CD14-positive monocyte (primary cell): ENCODE data around the gene ARL5C. TPM values are rescaled to one million over a fixed set of nuclear protein-coding genes. Genes with fewer than 3 reads are reported as not detected.

Source experiments
- DNase-seq, 3 donors: peaks; one replicate each; pipeline ENCODE4 v3.0.0-alpha.2; 2011 to 2022
- H2AFZ ChIP-seq: 2 replicates; pipeline ENCODE4 v1.6.0; 2012; ENCODE audit warnings: mild to moderate bottlenecking, low read depth, low read length, inconsistent platforms; ENCODE audit not compliant: insufficient read depth, poor library complexity, severe bottlenecking
- H3K27ac ChIP-seq, 2 donors: 1 replicate in 1 of 2; 2 replicates in 1 of 2; pipeline ENCODE4 v1.5.1; 2012 to 2013; ENCODE audit warnings: low read length in 2 of 2, control low read depth in 1 of 2, inconsistent platforms in 1 of 2, low read depth in 1 of 2, mild to moderate bottlenecking in 1 of 2
- H3K27me3 ChIP-seq, 2 donors: one replicate each; pipeline versions ENCODE4 v1.6.0 to v1.6.1; 2011 to 2013; ENCODE audit warnings: low read length in 2 of 2; ENCODE audit not compliant: control insufficient read depth in 2 of 2, insufficient read depth in 2 of 2
- H3K36me3 ChIP-seq, 2 donors: replicated peaks in 1 of 2; 1 replicate in 1 of 2; 2 replicates in 1 of 2; pipeline versions ENCODE4 v1.5.1 to v1.6.1; 2012 to 2013; ENCODE audit warnings: low read length in 2 of 2, control low read depth in 1 of 2, inconsistent platforms in 1 of 2, mild to moderate bottlenecking in 1 of 2; ENCODE audit not compliant: insufficient read depth in 2 of 2, control insufficient read depth in 1 of 2
- H3K4me1 ChIP-seq, 2 donors: 1 replicate in 1 of 2; 2 replicates in 1 of 2; pipeline versions ENCODE4 v1.5.1 to v1.6.1; 2012 to 2013; ENCODE audit warnings: low read length in 2 of 2, control low read depth in 1 of 2, inconsistent platforms in 1 of 2, mild to moderate bottlenecking in 1 of 2, moderate library complexity in 1 of 2; ENCODE audit not compliant: insufficient read depth in 2 of 2, control insufficient read depth in 1 of 2
- H3K4me2 ChIP-seq: replicated peaks from 2 replicates; pipeline ENCODE3; 2012; ENCODE audit warnings: low read length, moderate library complexity, mild to moderate bottlenecking; ENCODE audit not compliant: poor library complexity, severe bottlenecking; ENCODE audit errors: extremely low read depth
- H3K4me3 ChIP-seq, 3 experiments: fragments of 200-600 bp in 1 of 3; sonication (generic) in 1 of 3; replicated peaks in 1 of 3; 1 replicate in 2 of 3; 2 replicates in 1 of 3; pipeline ENCODE4 v1.5.1; 2011 to 2013; ENCODE audit warnings: low read length in 3 of 3, mild to moderate bottlenecking in 3 of 3, control low read depth in 2 of 3, low read depth in 2 of 3, inconsistent platforms in 1 of 3, moderate library complexity in 1 of 3
- H3K79me2 ChIP-seq: 2 replicates; pipeline ENCODE4 v1.6.0; 2012; ENCODE audit warnings: mild to moderate bottlenecking, control low read depth, inconsistent platforms, low read length, moderate library complexity; ENCODE audit not compliant: insufficient read depth
- H3K9ac ChIP-seq: 2 replicates; pipeline ENCODE4 v1.6.0; 2017; ENCODE audit warnings: low read length, mild to moderate bottlenecking; ENCODE audit not compliant: insufficient read depth, poor library complexity, severe bottlenecking
- H3K9me3 ChIP-seq, 2 donors: replicated peaks in 1 of 2; 1 replicate in 1 of 2; 2 replicates in 1 of 2; pipeline versions ENCODE4 v1.5.1 to v1.6.1; 2012 to 2013; ENCODE audit warnings: low read length in 2 of 2, control low read depth in 1 of 2; ENCODE audit not compliant: control insufficient read depth in 1 of 2, insufficient read depth in 1 of 2
- H4K20me1 ChIP-seq: 2 replicates; pipeline ENCODE4 v1.6.0; 2012; ENCODE audit warnings: mild to moderate bottlenecking, low read length, control low read depth, moderate library complexity; ENCODE audit not compliant: insufficient read depth
- H3K27ac Mint-ChIP-seq, 7 donors: one replicate each; pipeline ENCODE4 v1.8.0; 2020; ENCODE audit warnings: mild to moderate bottlenecking in 7 of 7, mixed read lengths in 7 of 7, moderate library complexity in 6 of 7, inconsistent platforms in 2 of 7
- H3K27me3 Mint-ChIP-seq, 3 donors: one replicate each; pipeline ENCODE4 v1.8.0; 2021 to 2022; ENCODE audit warnings: low read depth in 3 of 3, mild to moderate bottlenecking in 3 of 3, mixed read lengths in 3 of 3, moderate library complexity in 3 of 3, inconsistent platforms in 1 of 3
- H3K36me3 Mint-ChIP-seq, 2 donors: one replicate each; pipeline ENCODE4 v1.8.0; 2020; ENCODE audit warnings: mixed read lengths in 2 of 2, inconsistent platforms in 1 of 2, mild to moderate bottlenecking in 1 of 2
- H3K4me1 Mint-ChIP-seq: one replicate; pipeline ENCODE4 v1.8.0; 2020; ENCODE audit warnings: mild to moderate bottlenecking, mixed read lengths
- H3K4me3 Mint-ChIP-seq, 2 donors: one replicate each; pipeline ENCODE4 v1.8.0; 2020; ENCODE audit warnings: mild to moderate bottlenecking in 2 of 2, mixed read lengths in 2 of 2, moderate library complexity in 1 of 2
- H3K9me3 Mint-ChIP-seq, 7 donors: one replicate each; pipeline ENCODE4 v1.8.0; 2020 to 2022; ENCODE audit warnings: mixed read lengths in 7 of 7, mild to moderate bottlenecking in 6 of 7, moderate library complexity in 6 of 7, inconsistent platforms in 2 of 7
- CTCF ChIP-seq: fragments of 200-600 bp; IDR thresholded peaks from one replicate; pipeline ENCODE4 v1.8.0; 2022; ENCODE audit warnings: antibody characterized with exemption, mild to moderate bottlenecking
- WGBS: methylation state at CpG from one replicate; pipeline ENCODE4 v1.1.5; 2013; ENCODE audit warnings: missing lambda C conversion rate; ENCODE audit not compliant: insufficient coverage; 5-methylcytosine and 5-hydroxymethylcytosine counted together
- intact Hi-C, 2 donors: fragments of 100-400 bp; cut with micrococcal nuclease; formaldehyde crosslinking; loops; one replicate each; pipeline versions ENCODE4 v1.15.0 to v1.15.1; 2023
- polyA plus RNA-seq, 3 donors: library from polyadenylated mRNA; depleted of rRNA in 1 of 3; unstranded in 2 of 3; stranded (reverse) in 1 of 3; fragments of 300-500 nt in 2 of 3; fragments of >200 nt in 1 of 3; fragmentation: Illumina TruSeq in 2 of 3; gene quantifications; 1 replicate in 2 of 3; 2 replicates in 1 of 3; pipeline ENCODE4 v1.2.3, GENCODE V29; 2012 to 2021

Gene ARL5C
- polyA plus RNA-seq, 3 donors = 0.04 TPM; not detected in 2

- no peaks in the 10 kb centered on the region for H3K27me3 ChIP-seq
- peak overlapping the region; percentile 96 for H2AFZ ChIP-seq
- H3K36me3 Mint-ChIP-seq = no peaks in the 10 kb centered on the region
- H3K4me1 Mint-ChIP-seq = peaks cover 63% of the 10 kb centered on the region
- peaks cover 0 to 3% (median 3%) of the 10 kb centered on the region in 3 donors for H3K27me3 Mint-ChIP-seq
- H3K4me1 ChIP-seq = peaks cover 54 to 67% of the 10 kb centered on the region in 2 donors
- intact Hi-C loops = loop anchor here (5.0 to 10.0 kb wide), 3 partner anchors 68 to 179 kb away; no protein-coding TSS in a partner anchor
- peak overlapping the region in 1 of 3 experiments; percentile 92 for H3K4me3 ChIP-seq
- no peaks in the 10 kb centered on the region for H4K20me1 ChIP-seq
- TF ChIP-seq CTCF = no peak
- peak overlapping the region in 1 of 7 donors; percentile 76 for H3K27ac Mint-ChIP-seq
- H3K9me3 ChIP-seq = no peaks in the 10 kb centered on the region
- 19% methylated on average over 4 of the region's 7 CpGs for WGBS
- DNase-seq = no peak
- H3K36me3 ChIP-seq = no peaks in the 10 kb centered on the region
- peak overlapping the region; percentile 98 to 99 for H3K4me3 Mint-ChIP-seq
- peaks cover 14% of the 10 kb centered on the region for H3K79me2 ChIP-seq
- peaks cover 0 to 7% (median 3%) of the 10 kb centered on the region in 7 donors for H3K9me3 Mint-ChIP-seq
- peak overlapping the region; percentile 58 for H3K9ac ChIP-seq
- H3K27ac ChIP-seq = no peak overlapping the region
- peak overlapping the region; percentile 85 for H3K4me2 ChIP-seq
Measured at GRCh38 chr17:39166437-39167335, 725 bp upstream of the ARL5C start.

DNA sequence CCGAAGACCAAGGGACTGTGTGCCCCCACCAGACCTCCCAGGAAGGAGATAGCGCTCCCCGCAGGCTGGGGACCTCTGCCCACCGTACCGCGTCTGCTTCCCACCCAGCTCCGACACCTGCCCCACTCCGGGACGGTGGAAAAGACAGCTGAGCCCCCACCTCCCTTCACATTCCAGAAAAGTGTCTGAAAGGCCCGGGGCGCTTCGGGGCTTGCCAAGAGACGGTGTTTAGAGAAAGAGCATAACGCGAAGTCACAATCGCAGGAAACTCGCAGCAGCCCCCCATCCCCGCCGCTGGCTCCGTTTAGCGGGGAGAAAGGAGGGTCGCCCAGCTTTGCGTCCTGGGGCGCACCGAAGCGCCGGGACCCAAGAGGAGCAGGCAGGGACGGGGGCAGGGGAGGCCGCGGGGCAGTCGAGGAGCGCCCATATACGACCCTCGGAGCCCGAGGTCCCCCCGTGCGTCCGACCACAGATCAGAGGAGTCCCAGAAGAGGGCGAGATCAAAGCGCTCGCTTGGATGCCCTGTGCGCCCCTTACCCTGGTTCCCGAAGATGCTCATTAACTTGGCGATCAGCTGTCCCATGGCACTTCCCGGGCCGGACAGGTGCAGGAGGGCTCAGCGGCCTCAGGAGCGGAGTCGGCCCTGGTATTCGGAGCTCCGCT lies 652 bp downstream of the ARL5C start:
- peak overlapping the region; percentile 56 to 92 (median 72) for H3K4me3 ChIP-seq
- no peaks in the 10 kb centered on the region for H4K20me1 ChIP-seq
- H3K4me3 Mint-ChIP-seq = peak overlapping the region; percentile 98 to 99
- H3K27ac Mint-ChIP-seq = peak overlapping the region; percentile 46 to 88 (median 77)
- H3K9ac ChIP-seq = peak overlapping the region; percentile 58
- H3K36me3 ChIP-seq = no peaks in the 10 kb centered on the region
- peaks cover 65 to 77% of the 10 kb centered on the region in 2 donors for H3K4me1 ChIP-seq
- H3K4me1 Mint-ChIP-seq = peaks cover 71% of the 10 kb centered on the region
- no peaks in the 10 kb centered on the region for H3K27me3 ChIP-seq
- no peak for DNase-seq
- H3K27me3 Mint-ChIP-seq = peaks cover 0 to 3% (median 2%) of the 10 kb centered on the region in 3 donors
- peak overlapping the region; percentile 3 to 46 for H3K27ac ChIP-seq
- peaks cover 14% of the 10 kb centered on the region for H3K79me2 ChIP-seq
- peak overlapping the region; percentile 96 for H2AFZ ChIP-seq
- H3K36me3 Mint-ChIP-seq = no peaks in the 10 kb centered on the region
- H3K9me3 ChIP-seq = no peaks in the 10 kb centered on the region
- intact Hi-C loops = loop anchor here (2.0 to 10.0 kb wide), 4 partner anchors 31 to 178 kb away; partner anchors contain the start of gene CACNB1 (in 1 of the 2)
- 5% methylated on average over 49 of the region's 51 CpGs for WGBS
- H3K4me2 ChIP-seq = peak overlapping the region; percentile 85
- peaks cover 0 to 7% (median 3%) of the 10 kb centered on the region in 7 donors for H3K9me3 Mint-ChIP-seq
- no peak for TF ChIP-seq CTCF
